Measurements from ENCODE around the gene AUH. TPM values are rescaled to one million over a fixed set of nuclear protein-coding genes. Genes with fewer than 3 reads are reported as not detected.
"Not testable (repeated sequence)": the region's sequence is repeated elsewhere in the genome, so short reads cannot be mapped to it uniquely, and the experiment has no call there.

The AUH gene
- total RNA-seq, 1 donor, result 19.6 TPM

DNA sequence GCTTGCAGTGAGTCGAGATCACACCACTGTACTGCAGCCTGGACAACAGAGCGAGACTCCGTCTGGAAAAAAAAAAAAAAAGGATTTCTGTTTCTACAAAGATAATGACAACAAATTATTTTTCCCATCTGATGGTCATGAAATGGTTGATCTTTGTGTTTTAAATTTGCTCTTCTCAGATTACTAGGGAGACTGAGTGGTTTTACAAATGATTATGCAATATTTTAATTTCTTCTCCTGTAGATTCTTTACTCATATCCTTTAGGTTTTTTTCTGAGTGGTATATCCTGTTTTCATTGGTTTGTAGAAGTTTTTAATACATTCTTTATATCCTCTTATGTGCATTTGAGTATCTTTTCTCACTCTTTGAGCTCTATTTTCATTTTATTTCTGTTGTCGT lies 20.6 kb upstream of the AUH start:
- TF ChIP-seq, protein P1, sequence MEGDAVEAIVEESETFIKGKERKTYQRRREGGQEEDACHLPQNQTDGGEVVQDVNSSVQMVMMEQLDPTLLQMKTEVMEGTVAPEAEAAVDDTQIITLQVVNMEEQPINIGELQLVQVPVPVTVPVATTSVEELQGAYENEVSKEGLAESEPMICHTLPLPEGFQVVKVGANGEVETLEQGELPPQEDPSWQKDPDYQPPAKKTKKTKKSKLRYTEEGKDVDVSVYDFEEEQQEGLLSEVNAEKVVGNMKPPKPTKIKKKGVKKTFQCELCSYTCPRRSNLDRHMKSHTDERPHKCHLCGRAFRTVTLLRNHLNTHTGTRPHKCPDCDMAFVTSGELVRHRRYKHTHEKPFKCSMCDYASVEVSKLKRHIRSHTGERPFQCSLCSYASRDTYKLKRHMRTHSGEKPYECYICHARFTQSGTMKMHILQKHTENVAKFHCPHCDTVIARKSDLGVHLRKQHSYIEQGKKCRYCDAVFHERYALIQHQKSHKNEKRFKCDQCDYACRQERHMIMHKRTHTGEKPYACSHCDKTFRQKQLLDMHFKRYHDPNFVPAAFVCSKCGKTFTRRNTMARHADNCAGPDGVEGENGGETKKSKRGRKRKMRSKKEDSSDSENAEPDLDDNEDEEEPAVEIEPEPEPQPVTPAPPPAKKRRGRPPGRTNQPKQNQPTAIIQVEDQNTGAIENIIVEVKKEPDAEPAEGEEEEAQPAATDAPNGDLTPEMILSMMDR (IDR thresholded peaks at IDR 0.05; ENCODE audit: insufficient read depth, low read length), result no peak
- DNase-seq (ENCODE audit: low read depth), result no peak
- no peak overlapping the region for H3K4me3 ChIP-seq (ENCODE audit: low read depth, low read length)

DNA sequence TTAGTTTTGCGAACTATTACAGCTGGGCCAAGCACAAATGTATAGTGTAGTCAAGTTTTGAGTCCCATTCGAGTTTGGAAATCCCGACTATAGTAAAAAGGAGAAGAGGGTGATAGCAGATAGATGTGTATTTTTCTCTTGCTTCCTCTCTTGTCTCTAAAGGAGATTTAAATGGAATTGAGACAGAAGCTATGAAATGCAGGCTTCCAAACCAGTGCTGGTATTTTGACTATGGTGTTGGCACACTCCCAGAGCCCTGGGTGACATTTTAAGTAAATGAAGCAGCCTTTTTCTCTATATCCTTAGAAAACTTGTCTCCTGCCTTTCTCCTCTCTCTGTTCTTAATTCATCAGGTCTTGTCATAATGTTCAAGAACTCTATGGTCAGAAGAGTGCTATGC lies 17.7 kb upstream of the AUH start:
- no peak overlapping the region for H3K4me3 ChIP-seq (ENCODE audit: low read depth, low read length)
- DNase-seq (ENCODE audit: low read depth), result peak; percentile 60
- TF ChIP-seq, protein P1 (IDR thresholded peaks at IDR 0.05; ENCODE audit: insufficient read depth, low read length), result no peak

DNA sequence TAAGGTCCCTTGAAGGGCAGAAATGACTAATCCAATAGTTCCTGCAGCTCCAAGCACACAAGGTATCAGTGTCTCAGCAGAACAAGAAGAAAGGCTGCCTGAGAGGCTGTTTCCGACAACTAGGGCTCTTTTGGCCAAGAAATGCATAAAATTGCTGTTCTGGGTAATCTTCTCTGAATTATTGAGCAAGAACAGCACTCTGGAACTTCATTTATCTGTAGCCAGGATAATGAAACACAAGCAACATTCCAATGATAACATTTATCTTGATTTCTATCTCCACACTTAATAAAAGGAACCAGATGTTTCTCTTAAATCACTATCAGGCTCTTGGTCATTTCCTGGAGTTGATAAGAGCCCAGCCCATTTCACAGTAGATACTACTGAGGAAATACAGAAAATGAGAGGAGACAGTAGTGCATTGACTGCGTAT lies 17.0 kb upstream of the AUH start:
- TF ChIP-seq, protein P1 (IDR thresholded peaks at IDR 0.05; ENCODE audit: insufficient read depth, low read length), result no peak
- no peak overlapping the region for H3K4me3 ChIP-seq (ENCODE audit: low read depth, low read length)
- DNase-seq (ENCODE audit: low read depth), result peak; percentile 96

DNA sequence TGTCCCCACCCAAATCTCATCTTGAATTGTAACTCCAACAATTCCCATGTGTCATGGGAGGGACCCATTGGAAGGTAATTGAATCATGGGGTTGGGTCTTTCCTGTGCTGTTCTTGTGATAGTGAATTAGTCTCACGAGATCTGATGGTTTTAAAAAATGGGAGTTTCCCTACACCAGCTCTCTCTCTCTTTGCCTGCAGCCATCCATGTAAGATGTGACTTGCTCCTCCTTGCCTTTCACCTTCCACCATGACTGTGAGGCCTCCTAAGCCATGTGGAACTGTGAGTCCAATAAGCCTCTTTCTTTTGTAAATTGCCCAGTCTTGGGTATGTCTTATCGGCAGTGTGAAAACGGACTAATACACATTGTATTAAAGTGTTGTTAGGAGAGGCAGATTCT lies 16.3 kb upstream of the AUH start:
- H3K4me3 ChIP-seq (ENCODE audit: low read depth, low read length); DNase-seq (ENCODE audit: low read depth): not testable (repeated sequence)

DNA sequence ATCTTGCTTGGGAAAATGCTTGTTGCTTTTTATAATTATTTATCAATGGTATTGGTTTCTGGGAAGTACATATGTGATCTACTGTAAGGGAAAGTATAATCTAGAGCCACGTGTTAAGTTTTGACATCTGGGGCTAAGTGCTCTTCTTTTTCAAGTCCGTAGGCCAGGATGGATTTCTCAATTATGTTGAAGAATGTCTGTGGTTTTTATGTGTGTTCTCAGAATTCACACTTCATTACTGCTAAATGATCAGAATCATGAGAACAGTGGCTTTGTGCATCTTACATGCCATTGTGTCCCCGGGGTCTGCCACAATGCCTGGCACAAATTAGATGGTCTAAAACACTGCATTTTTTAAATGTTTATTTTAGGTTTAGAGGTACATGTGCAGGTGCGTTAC lies 14.5 kb upstream of the AUH start:
- TF ChIP-seq, protein P1 (IDR thresholded peaks at IDR 0.05; ENCODE audit: insufficient read depth, low read length), result no peak
- no peak overlapping the region for H3K4me3 ChIP-seq (ENCODE audit: low read depth, low read length)
- no peak for DNase-seq (ENCODE audit: low read depth)

DNA sequence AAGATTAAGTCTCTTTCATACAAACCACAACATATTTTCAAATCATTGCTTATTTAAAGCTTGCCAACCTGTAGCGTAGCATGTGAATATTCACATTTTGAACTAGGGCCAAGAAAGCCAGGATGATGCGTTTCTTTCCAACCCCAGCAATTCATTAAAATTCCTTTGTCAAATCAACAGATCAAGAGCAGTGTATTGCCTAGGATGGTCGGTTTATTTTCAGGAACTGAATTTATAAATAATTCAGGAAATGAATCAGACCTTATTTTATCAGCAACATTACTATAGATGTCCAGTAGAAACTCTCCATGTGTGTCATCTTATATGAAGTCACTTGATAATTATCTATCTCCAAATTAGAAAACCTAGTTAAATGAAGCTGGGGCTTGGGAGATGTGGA lies 13.2 kb upstream of the AUH start:
- TF ChIP-seq, protein P1 (IDR thresholded peaks at IDR 0.05; ENCODE audit: insufficient read depth, low read length), result no peak
- no peak overlapping the region for H3K4me3 ChIP-seq (ENCODE audit: low read depth, low read length)
- DNase-seq (ENCODE audit: low read depth), result peak; percentile 97

DNA sequence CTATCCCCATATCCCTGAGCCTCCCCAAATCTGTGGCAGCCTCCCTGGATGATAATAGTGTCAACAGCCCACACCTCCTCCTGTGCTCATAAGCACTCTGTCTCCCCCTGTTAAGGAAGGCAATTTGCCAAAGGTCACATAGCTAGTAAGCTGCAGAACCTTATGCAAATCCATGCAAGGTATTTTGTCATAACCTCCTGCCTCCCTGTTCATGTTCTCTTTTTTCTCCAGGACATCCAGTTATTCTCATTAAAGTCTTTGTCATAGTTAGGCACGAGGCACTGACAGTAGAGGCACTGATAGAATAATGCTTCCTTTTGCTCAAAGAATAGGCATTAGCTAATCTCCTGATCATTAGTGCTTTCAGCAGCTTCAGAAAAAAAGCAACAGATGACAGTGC lies 10.2 kb upstream of the AUH start:
- H3K4me3 ChIP-seq (ENCODE audit: low read depth, low read length), result no peak overlapping the region
- TF ChIP-seq, protein P1 (IDR thresholded peaks at IDR 0.05; ENCODE audit: insufficient read depth, low read length), result no peak
- no peak for DNase-seq (ENCODE audit: low read depth)

DNA sequence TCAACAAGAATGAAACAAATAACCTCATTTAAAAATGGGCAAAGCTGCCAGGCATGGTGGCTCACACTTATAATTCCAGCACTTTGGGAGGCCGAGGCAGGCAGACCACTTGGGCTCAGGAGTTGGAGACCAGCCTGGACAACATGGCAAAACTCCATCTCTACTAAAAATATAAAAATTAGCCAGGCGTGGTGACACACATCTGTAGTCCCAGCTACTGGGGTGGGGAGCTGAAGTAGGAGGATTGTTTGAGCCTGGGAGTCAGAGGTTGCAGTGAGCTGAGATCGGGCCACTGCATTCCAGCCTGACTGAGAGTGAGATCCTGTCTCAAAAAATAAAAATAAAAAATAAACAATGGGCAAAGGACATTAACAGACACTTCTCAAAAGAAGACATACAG lies 8.3 kb upstream of the AUH start:
- not testable (repeated sequence) for DNase-seq (ENCODE audit: low read depth); H3K4me3 ChIP-seq (ENCODE audit: low read depth, low read length)
